HG03432 (cell line): ENCODE data around the gene ASIC2.

Experiments
- ATAC-seq: cut with Tn5 transposase; IDR thresholded peaks from one replicate; pipeline ENCODE4 v1.9.1; 2021; ENCODE audit warnings: mild to moderate bottlenecking, moderate library complexity; ENCODE audit not compliant: unreplicated experiment

ASIC2 gene

GRCh38 chr17:33209671-33210070 lies 83.4 kb downstream of the ASIC2 start:
- no peak for ATAC-seq

GRCh38 chr17:33207231-33207630 lies 85.9 kb downstream of the ASIC2 start:
- no peak for ATAC-seq

DNA sequence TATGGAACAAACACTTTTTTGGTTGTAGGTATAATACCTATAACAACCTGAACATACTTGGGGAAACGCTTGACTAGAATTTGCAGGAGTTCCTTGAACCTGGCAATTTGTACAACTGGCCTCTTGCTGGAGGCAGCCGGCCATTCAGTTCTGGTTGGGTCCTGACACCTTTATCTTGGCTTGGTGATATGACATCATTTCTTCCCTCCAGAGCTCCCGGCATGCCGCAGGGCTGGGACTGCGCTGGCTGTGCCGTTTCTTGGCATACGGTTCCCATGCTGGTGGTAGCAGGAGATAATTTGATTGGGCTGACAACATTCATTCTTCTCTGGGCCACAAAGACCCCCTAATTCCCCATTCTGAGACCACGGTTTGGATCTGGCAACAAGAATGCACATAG lies 87.5 kb downstream of the ASIC2 start:
- no peak for ATAC-seq

DNA sequence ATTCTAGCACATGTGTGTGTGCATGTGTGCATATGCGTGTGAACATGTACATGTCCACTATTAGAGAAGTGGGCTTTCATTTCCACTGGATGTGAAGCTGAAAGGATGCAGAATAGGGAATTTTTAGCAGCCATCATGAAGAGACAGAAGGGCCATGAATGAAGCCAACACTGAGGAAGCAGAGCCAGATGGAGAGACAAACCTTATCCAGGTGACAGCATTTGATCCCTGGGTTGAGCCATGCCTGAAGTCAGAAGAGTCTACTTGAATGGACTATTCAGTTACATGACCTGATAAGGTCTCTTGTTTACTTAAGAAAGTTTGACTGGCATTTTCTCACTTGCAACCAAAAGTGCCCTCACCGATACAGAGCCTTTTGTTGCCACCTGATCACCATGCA lies 88.4 kb downstream of the ASIC2 start:
- no peak for ATAC-seq

DNA sequence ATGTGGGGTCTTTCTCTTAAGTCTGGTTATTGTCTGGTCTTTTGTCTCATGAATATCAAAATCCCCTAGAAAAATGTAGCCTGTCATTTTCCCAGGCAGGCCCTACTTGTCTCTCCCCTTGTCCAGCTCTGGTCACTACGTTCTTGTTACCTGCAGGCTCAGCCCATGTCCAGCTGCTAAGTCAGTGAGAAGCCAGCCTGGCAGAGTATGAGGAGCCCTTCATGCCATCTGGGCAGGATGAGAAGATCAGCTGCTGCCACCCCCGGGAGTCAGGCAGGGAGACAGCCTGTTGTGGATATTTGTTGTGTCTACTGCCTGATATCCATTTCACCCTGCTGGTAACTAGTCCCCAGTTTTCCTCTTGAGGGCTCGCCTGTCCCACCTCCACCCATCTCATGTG lies 88.9 kb downstream of the ASIC2 start:
- ATAC-seq, result no peak

GRCh38 chr17:33202796-33203495 lies 90.1 kb downstream of the ASIC2 start:
- no peak for ATAC-seq

DNA sequence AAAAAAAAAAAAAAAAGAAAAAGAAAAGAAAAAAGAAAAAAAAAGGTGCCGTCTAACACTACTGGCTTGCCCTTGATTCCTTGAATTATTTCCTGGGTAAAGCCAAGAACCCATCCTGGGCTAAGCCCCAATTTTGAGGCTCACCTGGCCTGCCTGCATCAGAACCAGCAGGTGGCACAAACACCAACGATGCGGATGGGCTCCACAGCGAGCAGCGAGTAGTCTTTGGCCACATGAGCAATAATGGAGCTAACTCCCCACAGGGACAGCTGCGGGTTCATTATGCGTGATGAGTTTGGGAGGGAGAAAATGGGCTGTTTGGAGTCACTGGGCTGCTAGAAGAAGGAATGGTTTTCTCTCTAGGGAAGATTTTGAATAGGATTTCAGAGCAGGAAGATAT lies 91.1 kb downstream of the ASIC2 start:
- no peak for ATAC-seq

DNA sequence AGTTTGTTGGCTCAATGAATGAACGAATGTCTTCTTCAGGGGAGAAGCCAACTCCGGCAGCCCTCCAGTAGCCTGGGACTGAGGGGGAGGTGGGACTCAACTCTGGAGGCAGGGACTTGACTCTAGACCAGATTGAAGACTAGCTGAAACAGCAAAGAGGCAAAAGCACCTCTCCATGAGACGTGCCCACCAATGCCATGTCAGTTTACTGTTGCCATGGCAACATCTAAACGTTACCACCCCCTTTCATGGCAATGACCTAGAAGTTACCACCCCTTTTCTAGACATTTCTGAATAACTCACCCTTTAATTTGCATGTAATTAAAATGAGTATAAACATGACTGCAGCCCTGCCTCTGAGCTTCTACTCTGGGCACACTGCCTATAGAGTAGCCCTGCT lies 91.8 kb downstream of the ASIC2 start:
- ATAC-seq, result no peak

DNA sequence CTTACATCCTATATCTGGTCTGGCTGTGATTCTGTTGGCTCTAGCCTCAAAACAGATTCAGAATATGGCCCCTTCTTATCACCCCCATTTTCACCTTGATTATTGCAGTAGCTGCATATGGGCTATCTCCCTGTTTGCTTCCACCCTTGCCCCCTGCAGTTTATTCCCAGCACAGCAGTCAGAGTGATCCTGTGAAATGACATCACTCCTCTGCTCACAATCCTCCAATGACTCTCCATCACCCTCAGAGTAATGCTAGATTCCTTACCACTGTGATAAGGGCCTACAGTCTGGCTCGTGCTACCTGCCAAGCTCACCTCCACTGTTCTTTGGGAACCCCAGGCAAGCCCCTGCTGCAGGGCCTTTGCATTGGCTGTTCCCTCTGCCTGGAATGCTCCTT lies 92.5 kb downstream of the ASIC2 start:
- ATAC-seq, result no peak

- no peak for ATAC-seq
These were observed 93.3 kb downstream of the ASIC2 start for GRCh38 chr17:33199571-33200510.

- ATAC-seq, result no peak
These were observed 94.1 kb downstream of the ASIC2 start for GRCh38 chr17:33198954-33199353.

DNA sequence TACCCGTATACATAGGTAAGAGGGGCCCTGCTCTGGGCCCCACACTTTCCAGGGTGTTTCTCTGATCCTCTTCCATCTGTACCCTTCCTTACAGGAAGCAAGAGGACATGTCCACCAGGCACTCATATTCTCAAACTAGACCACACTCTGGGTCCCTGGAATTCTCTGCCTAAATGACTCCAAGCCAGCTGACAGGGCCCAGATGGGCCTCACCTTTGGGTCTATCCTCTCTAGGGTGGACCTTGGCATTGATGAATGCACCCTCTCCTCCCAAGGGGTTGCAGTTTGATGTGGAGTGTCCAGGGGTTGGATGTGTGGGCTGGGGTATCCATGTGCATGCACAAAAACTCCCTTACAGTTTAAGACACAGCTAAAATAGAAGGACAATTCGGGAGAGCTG lies 95.8 kb downstream of the ASIC2 start:
- ATAC-seq, result no peak

DNA sequence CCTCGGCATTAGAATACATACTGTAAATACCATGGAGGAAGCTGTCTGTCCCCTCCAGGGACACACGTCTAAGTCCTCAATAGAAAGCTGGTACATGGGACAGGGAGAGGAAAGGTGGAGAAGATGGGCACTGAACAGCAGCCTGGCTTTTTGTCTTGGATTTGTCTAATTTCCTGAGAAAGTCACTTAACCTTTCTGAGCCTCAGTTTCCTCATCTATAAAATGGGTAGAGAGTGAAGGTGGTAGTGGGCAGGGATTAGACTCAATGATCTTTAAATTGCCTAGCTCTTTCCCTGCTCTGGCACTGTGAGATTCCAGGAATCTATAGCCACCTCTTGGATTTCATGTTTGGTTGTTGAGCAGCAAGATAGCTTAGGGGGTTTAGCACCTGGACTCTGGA lies 96.2 kb downstream of the ASIC2 start:
- ATAC-seq, result no peak

GRCh38 chr17:33192951-33193911 lies 99.9 kb downstream of the ASIC2 start:
- ATAC-seq, result no peak

- no peak for ATAC-seq
These were observed 109.5 kb downstream of the ASIC2 start for GRCh38 chr17:33183487-33184026.

DNA sequence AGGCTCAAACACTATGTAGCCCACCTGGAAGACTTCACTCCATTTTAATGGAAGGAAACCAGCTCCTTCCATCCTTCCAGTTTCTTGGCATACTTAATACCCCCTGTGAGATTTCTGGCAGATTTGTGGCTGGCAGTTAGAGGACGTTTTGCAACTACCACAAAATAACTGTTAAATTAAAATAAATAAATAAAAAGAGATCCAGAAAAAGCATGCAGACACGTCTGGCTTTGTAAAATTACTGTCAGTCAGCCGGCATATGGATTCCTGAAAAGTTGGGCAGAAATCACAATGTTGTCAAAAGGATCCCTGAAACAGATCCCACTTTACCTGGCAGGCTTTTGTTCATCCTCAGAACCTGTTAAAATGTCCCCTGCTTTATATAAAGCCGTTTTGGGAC lies 113.9 kb downstream of the ASIC2 start:
- no peak for ATAC-seq

GRCh38 chr17:33178681-33179080 lies 114.4 kb downstream of the ASIC2 start:
- ATAC-seq, result no peak

DNA sequence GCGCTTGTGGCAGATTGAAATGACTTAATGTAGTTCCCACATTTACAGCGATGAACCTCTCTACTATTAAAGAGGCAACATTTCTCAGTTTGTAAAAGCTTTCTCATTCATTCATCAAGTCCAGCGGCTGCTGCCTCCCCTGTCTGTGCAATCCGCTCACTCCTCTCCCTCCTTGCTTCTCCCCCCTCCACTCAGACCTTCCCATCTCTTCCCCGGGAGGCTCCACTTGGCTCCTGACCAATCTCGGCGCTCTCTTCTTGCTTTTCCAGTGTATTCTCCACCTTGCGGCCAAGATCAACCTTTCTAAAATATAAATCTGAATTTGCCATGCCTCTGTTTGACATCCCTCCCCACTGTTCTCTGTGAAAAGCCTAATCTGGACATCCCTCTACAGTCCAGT lies 117.5 kb downstream of the ASIC2 start:
- ATAC-seq, result no peak

DNA sequence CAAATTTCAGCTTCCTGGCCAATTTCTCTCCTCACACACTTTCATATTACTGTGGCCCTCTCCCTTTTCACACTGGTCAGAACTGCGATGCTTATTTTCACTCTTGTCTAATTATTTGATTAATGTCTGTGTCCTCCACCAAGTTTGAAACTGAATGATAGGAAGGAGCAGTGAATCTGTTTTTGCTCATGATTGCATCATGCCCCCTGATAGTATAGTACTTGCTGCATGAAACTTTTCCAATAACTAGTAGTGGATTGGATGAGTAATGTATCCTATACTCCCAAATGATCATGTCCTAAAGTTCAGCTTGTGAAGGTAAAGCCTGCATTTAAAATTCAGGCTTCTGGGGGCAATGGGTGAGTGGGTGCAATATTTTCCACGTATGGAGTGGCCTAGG lies 121.2 kb downstream of the ASIC2 start:
- no peak for ATAC-seq

DNA sequence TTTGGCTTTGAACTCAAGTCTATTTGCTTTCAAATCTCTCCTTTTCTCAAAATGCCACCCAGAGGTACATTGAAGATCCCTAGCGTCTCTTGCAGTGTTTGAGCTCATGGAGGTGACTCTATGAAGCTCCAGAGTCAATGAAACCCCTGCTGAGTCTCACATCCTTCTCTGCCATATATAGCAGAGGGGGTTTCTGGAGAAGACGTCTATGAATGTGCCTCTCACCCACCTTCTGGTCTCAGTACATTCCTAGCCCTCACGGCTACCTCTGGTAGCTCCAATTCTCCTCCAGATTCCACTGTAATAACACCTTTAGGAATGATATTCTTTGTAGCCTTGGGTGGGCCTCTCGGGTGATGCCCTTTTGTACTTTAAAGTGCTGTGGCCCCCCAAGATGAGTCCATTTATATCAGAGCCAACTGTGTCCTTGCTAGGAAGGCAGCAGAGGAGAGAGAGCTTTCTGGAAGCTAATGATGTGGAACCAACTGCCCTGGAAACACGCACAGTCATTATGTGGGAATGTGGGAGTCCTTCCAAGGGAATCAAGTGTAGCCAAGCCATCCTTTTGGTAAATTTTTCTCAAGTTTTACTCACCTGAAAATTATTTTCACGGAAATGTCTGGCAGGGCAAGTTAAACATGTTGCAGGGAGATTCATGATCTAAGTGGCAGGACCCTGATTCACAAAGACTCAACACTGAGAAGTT lies 123.4 kb downstream of the ASIC2 start:
- ATAC-seq, result no peak
